Mesendoderm (in vitro differentiated cells): ENCODE data around the gene ATG9B.

Experiments
- DNase-seq: peaks from one replicate; pipeline ENCODE4 v3.0.0; 2013
- H2AK5ac ChIP-seq: 2 replicates; pipeline ENCODE4 v1.6.1; 2013; ENCODE audit warnings: low read length, inconsistent platforms
- H2BK120ac ChIP-seq: 2 replicates; pipeline ENCODE4 v1.6.1; 2013; ENCODE audit warnings: low read depth, mild to moderate bottlenecking, low read length, moderate library complexity, mixed read lengths
- H2BK15ac ChIP-seq: replicated peaks from 2 replicates; pipeline ENCODE4 v1.6.1; 2013; ENCODE audit warnings: low read depth, mild to moderate bottlenecking, moderate library complexity
- H2BK5ac ChIP-seq: 2 replicates; pipeline ENCODE4 v1.6.1; 2013; ENCODE audit warnings: low read length, inconsistent platforms
- H3K18ac ChIP-seq: 2 replicates; pipeline ENCODE4 v1.6.1; 2013; ENCODE audit warnings: mild to moderate bottlenecking, low read length, mixed read lengths
- H3K23ac ChIP-seq: one replicate; pipeline ENCODE4 v1.6.1; 2013; ENCODE audit warnings: low read length
- H3K27ac ChIP-seq: 2 replicates; pipeline ENCODE4 v1.5.1; 2013; ENCODE audit warnings: low read depth, mild to moderate bottlenecking, inconsistent platforms, low read length, moderate library complexity
- H3K27me3 ChIP-seq: 2 replicates; pipeline ENCODE4 v1.6.1; 2013; ENCODE audit warnings: low read length, control low read depth, mild to moderate bottlenecking, inconsistent platforms; ENCODE audit not compliant: insufficient read depth, poor library complexity
- H3K36me3 ChIP-seq: 2 replicates; pipeline ENCODE4 v1.6.1; 2013; ENCODE audit warnings: low read length, inconsistent platforms; ENCODE audit not compliant: control insufficient read depth, insufficient read depth
- H3K4ac ChIP-seq: one replicate; pipeline ENCODE4 v1.6.1; 2013; ENCODE audit warnings: low read depth, mild to moderate bottlenecking, low read length, moderate library complexity
- H3K4me1 ChIP-seq: 2 replicates; pipeline ENCODE4 v1.6.1; 2013; ENCODE audit warnings: low read depth, low read length, inconsistent platforms; ENCODE audit not compliant: control insufficient read depth
- H3K4me2 ChIP-seq: 2 replicates; pipeline ENCODE4 v1.6.1; 2013; ENCODE audit warnings: low read length
- H3K4me3 ChIP-seq: 2 replicates; pipeline ENCODE4 v1.5.1; 2013; ENCODE audit warnings: mild to moderate bottlenecking, low read length
- H3K56ac ChIP-seq: one replicate; pipeline ENCODE4 v1.6.1; 2013; ENCODE audit warnings: low read length
- H3K79me1 ChIP-seq: 2 replicates; pipeline ENCODE4 v1.6.1; 2013; ENCODE audit warnings: low read length, inconsistent platforms
- H3K79me2 ChIP-seq: 2 replicates; pipeline ENCODE4 v1.6.1; 2013; ENCODE audit warnings: mild to moderate bottlenecking, low read length; ENCODE audit not compliant: control insufficient read depth, insufficient read depth
- H3K9ac ChIP-seq: 2 replicates; pipeline ENCODE4 v1.6.1; 2013; ENCODE audit warnings: low read length, inconsistent platforms
- H4K5ac ChIP-seq: one replicate; pipeline ENCODE4 v1.6.1; 2013; ENCODE audit warnings: low read length
- H4K8ac ChIP-seq: one replicate; pipeline ENCODE4 v1.6.1; 2013; ENCODE audit warnings: low read depth, mild to moderate bottlenecking, control low read depth, low read length, moderate library complexity
- WGBS: extraction: QIAGEN DNeasy Blood & Tissue Kit; methylation state at CpG from one replicate; pipeline ENCODE4 v1.1.7; 2013; ENCODE audit warnings: low lambda C conversion rate, missing lambda C conversion rate; ENCODE audit not compliant: insufficient coverage; ENCODE audit errors: extremely low coverage; 5-methylcytosine and 5-hydroxymethylcytosine counted together

The ATG9B gene

GRCh38 chr7:151008143-151008510 lies 16.2 kb downstream of the ATG9B start:
- no peaks in the 10 kb centered on the region for H3K36me3 ChIP-seq
- H3K27ac ChIP-seq = no peak overlapping the region
- no CpG with 5 or more reads among the region's 11 CpGs for WGBS
- peak; percentile 90 for DNase-seq
- H3K4me2 ChIP-seq = no peak overlapping the region
- H2BK5ac ChIP-seq = no peak overlapping the region
- no peaks in the 10 kb centered on the region for H3K79me1 ChIP-seq
- no peak overlapping the region for H2BK120ac ChIP-seq
- H2AK5ac ChIP-seq = no peak overlapping the region
- no peak overlapping the region for H4K5ac ChIP-seq
- no peak overlapping the region for H2BK15ac ChIP-seq
- no peak overlapping the region for H3K18ac ChIP-seq
- no peak overlapping the region for H3K9ac ChIP-seq
- H3K79me2 ChIP-seq = no peaks in the 10 kb centered on the region
- peaks cover 17% of the 10 kb centered on the region for H3K4me1 ChIP-seq
- H3K4ac ChIP-seq = no peak overlapping the region
- no peak overlapping the region for H3K23ac ChIP-seq
- no peaks in the 10 kb centered on the region for H3K27me3 ChIP-seq
- H3K56ac ChIP-seq = peak overlapping the region; percentile 40
- H4K8ac ChIP-seq = no peak overlapping the region
- H3K4me3 ChIP-seq = no peak overlapping the region

GRCh38 chr7:151007469-151007898 lies 16.8 kb downstream of the ATG9B start:
- H4K8ac ChIP-seq = no peak overlapping the region
- no peak overlapping the region for H4K5ac ChIP-seq
- H3K27ac ChIP-seq = peak overlapping the region; percentile 25
- H3K23ac ChIP-seq = peak overlapping the region; percentile 73
- no peak overlapping the region for H3K4me2 ChIP-seq
- DNase-seq = no peak
- H2BK15ac ChIP-seq = no peak overlapping the region
- H2BK120ac ChIP-seq = no peak overlapping the region
- no peaks in the 10 kb centered on the region for H3K79me2 ChIP-seq
- no CpG with 5 or more reads among the region's 7 CpGs for WGBS
- H3K27me3 ChIP-seq = no peaks in the 10 kb centered on the region
- peak overlapping the region; percentile 57 for H3K9ac ChIP-seq
- H2BK5ac ChIP-seq = peak overlapping the region; percentile 90
- H3K4ac ChIP-seq = no peak overlapping the region
- peak overlapping the region; percentile 81 for H3K56ac ChIP-seq
- no peak overlapping the region for H3K4me3 ChIP-seq
- no peak overlapping the region for H3K18ac ChIP-seq
- H3K36me3 ChIP-seq = no peaks in the 10 kb centered on the region
- peaks cover 17% of the 10 kb centered on the region for H3K4me1 ChIP-seq
- H2AK5ac ChIP-seq = peak overlapping the region; percentile 88
- H3K79me1 ChIP-seq = no peaks in the 10 kb centered on the region

- no CpG with 5 or more reads among the region's 23 CpGs for WGBS
- Histone ChIP-seq H3K56ac (peak overlapping the region; percentile 81), H4K8ac (no peak overlapping the region), H3K36me3 (no peaks in the 10 kb centered on the region), H3K79me1 (no peaks in the 10 kb centered on the region), H3K27me3 (no peaks in the 10 kb centered on the region), H3K79me2 (no peaks in the 10 kb centered on the region), H2AK5ac (no peak overlapping the region), H3K4ac (no peak overlapping the region), H3K4me1 (peaks cover 17% of the 10 kb centered on the region), H2BK5ac (no peak overlapping the region), H3K18ac (no peak overlapping the region), H3K4me2 (no peak overlapping the region), H2BK15ac (no peak overlapping the region), H3K23ac (no peak overlapping the region), H2BK120ac (no peak overlapping the region), H3K27ac (no peak overlapping the region), H4K5ac (no peak overlapping the region), H3K9ac (peak overlapping the region; percentile 57), H3K4me3 (no peak overlapping the region)
- no peak for DNase-seq
Observed at GRCh38 chr7:151006590-151007300, 17.5 kb downstream of the ATG9B start.

- Histone ChIP-seq H4K8ac (no peak overlapping the region), H3K23ac (no peak overlapping the region), H3K79me2 (no peaks in the 10 kb centered on the region), H2BK120ac (no peak overlapping the region), H3K4ac (no peak overlapping the region), H2BK15ac (no peak overlapping the region), H3K4me3 (no peak overlapping the region), H3K18ac (no peak overlapping the region), H3K4me2 (no peak overlapping the region), H3K27ac (no peak overlapping the region), H3K9ac (no peak overlapping the region), H3K27me3 (no peaks in the 10 kb centered on the region), H2AK5ac (no peak overlapping the region), H2BK5ac (no peak overlapping the region), H3K56ac (no peak overlapping the region), H3K4me1 (peaks cover 16% of the 10 kb centered on the region), H3K79me1 (no peaks in the 10 kb centered on the region), H4K5ac (no peak overlapping the region), H3K36me3 (no peaks in the 10 kb centered on the region)
- no CpG with 5 or more reads among the region's 9 CpGs for WGBS
- no peak for DNase-seq
Observed at GRCh38 chr7:151005566-151005965, 18.7 kb downstream of the ATG9B start.

GRCh38 chr7:151003572-151003971 lies 20.7 kb downstream of the ATG9B start:
- no CpG with 5 or more reads among the region's 12 CpGs for WGBS
- H3K4ac ChIP-seq = no peak overlapping the region
- H3K18ac ChIP-seq = no peak overlapping the region
- H2BK15ac ChIP-seq = no peak overlapping the region
- no peak overlapping the region for H3K9ac ChIP-seq
- no peak overlapping the region for H3K4me2 ChIP-seq
- H2BK5ac ChIP-seq = no peak overlapping the region
- H4K8ac ChIP-seq = no peak overlapping the region
- H3K27me3 ChIP-seq = no peaks in the 10 kb centered on the region
- H3K4me3 ChIP-seq = no peak overlapping the region
- H4K5ac ChIP-seq = no peak overlapping the region
- H3K79me2 ChIP-seq = no peaks in the 10 kb centered on the region
- no peak overlapping the region for H3K27ac ChIP-seq
- DNase-seq = no peak
- H3K4me1 ChIP-seq = peaks cover 8% of the 10 kb centered on the region
- H2BK120ac ChIP-seq = no peak overlapping the region
- H3K56ac ChIP-seq = peak overlapping the region; percentile 56
- no peak overlapping the region for H2AK5ac ChIP-seq
- no peaks in the 10 kb centered on the region for H3K79me1 ChIP-seq
- H3K36me3 ChIP-seq = no peaks in the 10 kb centered on the region
- no peak overlapping the region for H3K23ac ChIP-seq

GRCh38 chr7:151001546-151001945 lies 22.7 kb downstream of the ATG9B start:
- Histone ChIP-seq H3K79me2 (no peaks in the 10 kb centered on the region), H3K4me2 (no peak overlapping the region), H3K79me1 (no peaks in the 10 kb centered on the region), H2BK5ac (no peak overlapping the region), H3K23ac (no peak overlapping the region), H3K36me3 (no peaks in the 10 kb centered on the region), H3K56ac (no peak overlapping the region), H3K18ac (no peak overlapping the region), H4K5ac (no peak overlapping the region), H3K27ac (no peak overlapping the region), H4K8ac (no peak overlapping the region), H2BK15ac (no peak overlapping the region), H3K4me1 (no peaks in the 10 kb centered on the region), H2AK5ac (no peak overlapping the region), H3K4ac (no peak overlapping the region), H2BK120ac (no peak overlapping the region), H3K9ac (no peak overlapping the region), H3K4me3 (no peak overlapping the region), H3K27me3 (no peaks in the 10 kb centered on the region)
- DNase-seq = no peak
- WGBS = no CpG with 5 or more reads among the region's 16 CpGs
